ENCODE measurements around the gene WT1. TPM values are rescaled to one million over a fixed set of nuclear protein-coding genes. Genes with fewer than 3 reads are reported as not detected.

WT1 gene
- total and polyA plus RNA-seq, 2 of the 8 experiments (the other 6 are each of a cell fraction or from before 2014, with no cell fraction given) = 0.05 to 0.17 TPM

DNA sequence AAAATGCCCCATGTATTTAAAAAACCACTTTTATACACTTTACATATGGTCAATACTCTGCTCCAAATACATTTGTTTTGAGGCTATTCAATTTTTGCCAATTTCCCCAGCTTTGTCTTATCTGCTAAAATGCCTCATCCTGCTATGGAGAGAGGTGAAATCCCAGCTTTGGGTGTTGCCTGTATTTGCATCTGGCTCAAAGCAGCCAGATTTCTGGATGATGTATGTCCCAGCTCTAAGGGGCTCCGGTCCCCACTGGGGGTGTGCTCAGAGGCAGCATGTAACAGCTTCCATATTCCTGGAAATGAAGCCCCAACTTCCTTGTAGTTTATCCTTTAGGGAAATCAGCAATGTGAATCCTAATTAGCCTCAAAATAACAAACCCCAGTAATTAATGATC, 59.5 kb downstream of the WT1 start (continued):
- TF ChIP-seq TEAD4 (IDR thresholded peaks at IDR 0.05; ENCODE audit: low read depth, low read length) = no peak

All from H1 (cell line).